Neutrophil (primary cell): ENCODE data around the gene CDK6.

Source experiments
- H3K27ac ChIP-seq: fragments of 200-600 bp; sonication (generic); 2 replicates; pipeline ENCODE4 v1.5.1; 2016; ENCODE audit warnings: mild to moderate bottlenecking, moderate library complexity
- H3K27me3 ChIP-seq: fragments of 200-600 bp; sonication (generic); 2 replicates; pipeline ENCODE4 v1.6.0; 2016; ENCODE audit warnings: mild to moderate bottlenecking
- H3K36me3 ChIP-seq: fragments of 200-600 bp; sonication (generic); 2 replicates; pipeline ENCODE4 v1.5.1; 2017
- H3K4me1 ChIP-seq, 2 experiments: fragments of 200-600 bp in 1 of 2; sonication (generic) in 1 of 2; 1 replicate in 1 of 2; 2 replicates in 1 of 2; pipeline versions ENCODE4 v1.5.1 to v1.6.1; 2013 to 2016; ENCODE audit warnings: low read depth in 1 of 2, low read length in 1 of 2, mild to moderate bottlenecking in 1 of 2, moderate library complexity in 1 of 2; ENCODE audit not compliant: control insufficient read depth in 1 of 2, insufficient read depth in 1 of 2
- H3K4me3 ChIP-seq, 2 experiments: fragments of 200-600 bp in 1 of 2; sonication (generic) in 1 of 2; 1 replicate in 1 of 2; 2 replicates in 1 of 2; pipeline ENCODE4 v1.5.1; 2013 to 2016; ENCODE audit warnings: low read depth in 1 of 2, low read length in 1 of 2, mild to moderate bottlenecking in 1 of 2, moderate library complexity in 1 of 2
- H3K9me3 ChIP-seq: fragments of 200-600 bp; sonication (generic); 2 replicates; pipeline ENCODE4 v1.5.1; 2016
- TF ChIP-seq, protein P1 (sequence below): fragments of 200-600 bp; sonication (generic); IDR thresholded peaks from 2 replicates; pipeline ENCODE4 v1.5.1; 2016; ENCODE audit warnings: antibody characterized with exemption

CDK6 gene

DNA sequence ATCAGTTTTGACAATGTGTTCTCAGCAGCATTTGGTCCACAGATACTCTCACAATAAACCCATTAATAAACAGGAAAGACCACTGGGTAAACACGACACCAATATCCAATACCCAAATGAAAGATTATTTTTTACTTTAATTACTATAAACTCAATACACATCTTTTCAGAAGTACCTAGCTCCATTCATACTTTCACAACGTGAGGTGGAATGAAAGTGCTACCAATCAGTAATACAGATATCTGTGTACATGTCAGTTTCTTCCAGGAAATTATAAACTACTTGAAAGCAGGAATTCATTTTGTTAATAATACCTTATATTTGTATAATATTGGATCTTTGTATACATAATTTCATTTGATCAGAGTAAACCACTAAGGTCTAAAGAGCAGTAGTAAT is 11.9 kb downstream of the CDK6 start:
- Histone ChIP-seq H3K36me3 (no peaks in the 10 kb centered on the region), H3K9me3 (no peaks in the 10 kb centered on the region), H3K27me3 (no peaks in the 10 kb centered on the region), H3K4me1 (peaks cover 5 to 19% of the 10 kb centered on the region in 2 experiments), H3K4me3 (no peak overlapping the region), H3K27ac (no peak overlapping the region)
- TF ChIP-seq, protein P1, sequence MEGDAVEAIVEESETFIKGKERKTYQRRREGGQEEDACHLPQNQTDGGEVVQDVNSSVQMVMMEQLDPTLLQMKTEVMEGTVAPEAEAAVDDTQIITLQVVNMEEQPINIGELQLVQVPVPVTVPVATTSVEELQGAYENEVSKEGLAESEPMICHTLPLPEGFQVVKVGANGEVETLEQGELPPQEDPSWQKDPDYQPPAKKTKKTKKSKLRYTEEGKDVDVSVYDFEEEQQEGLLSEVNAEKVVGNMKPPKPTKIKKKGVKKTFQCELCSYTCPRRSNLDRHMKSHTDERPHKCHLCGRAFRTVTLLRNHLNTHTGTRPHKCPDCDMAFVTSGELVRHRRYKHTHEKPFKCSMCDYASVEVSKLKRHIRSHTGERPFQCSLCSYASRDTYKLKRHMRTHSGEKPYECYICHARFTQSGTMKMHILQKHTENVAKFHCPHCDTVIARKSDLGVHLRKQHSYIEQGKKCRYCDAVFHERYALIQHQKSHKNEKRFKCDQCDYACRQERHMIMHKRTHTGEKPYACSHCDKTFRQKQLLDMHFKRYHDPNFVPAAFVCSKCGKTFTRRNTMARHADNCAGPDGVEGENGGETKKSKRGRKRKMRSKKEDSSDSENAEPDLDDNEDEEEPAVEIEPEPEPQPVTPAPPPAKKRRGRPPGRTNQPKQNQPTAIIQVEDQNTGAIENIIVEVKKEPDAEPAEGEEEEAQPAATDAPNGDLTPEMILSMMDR: no peak

- TF ChIP-seq, protein P1: no peak
- Histone ChIP-seq H3K27ac (no peak overlapping the region), H3K27me3 (no peaks in the 10 kb centered on the region), H3K4me3 (no peak overlapping the region), H3K9me3 (no peaks in the 10 kb centered on the region), H3K4me1 (peaks cover 5 to 19% of the 10 kb centered on the region in 2 experiments), H3K36me3 (no peaks in the 10 kb centered on the region)
These were observed 13.3 kb downstream of the CDK6 start for GRCh38 chr7:92823042-92823441.

GRCh38 chr7:92820191-92820590 is 16.2 kb downstream of the CDK6 start:
- H3K27me3 ChIP-seq: no peaks in the 10 kb centered on the region
- no peaks in the 10 kb centered on the region for H3K9me3 ChIP-seq
- H3K27ac ChIP-seq: no peak overlapping the region
- H3K4me3 ChIP-seq: no peak overlapping the region
- no peaks in the 10 kb centered on the region for H3K36me3 ChIP-seq
- TF ChIP-seq, protein P1: no peak
- H3K4me1 ChIP-seq: peaks cover 0 to 12% of the 10 kb centered on the region in 2 experiments

- Histone ChIP-seq H3K4me1 (peaks cover 0 to 10% of the 10 kb centered on the region in 2 experiments), H3K27ac (no peak overlapping the region), H3K27me3 (no peaks in the 10 kb centered on the region), H3K36me3 (no peaks in the 10 kb centered on the region), H3K9me3 (no peaks in the 10 kb centered on the region), H3K4me3 (no peak overlapping the region)
- TF ChIP-seq, protein P1: no peak
These were observed 19.0 kb downstream of the CDK6 start for GRCh38 chr7:92817398-92817797.

DNA sequence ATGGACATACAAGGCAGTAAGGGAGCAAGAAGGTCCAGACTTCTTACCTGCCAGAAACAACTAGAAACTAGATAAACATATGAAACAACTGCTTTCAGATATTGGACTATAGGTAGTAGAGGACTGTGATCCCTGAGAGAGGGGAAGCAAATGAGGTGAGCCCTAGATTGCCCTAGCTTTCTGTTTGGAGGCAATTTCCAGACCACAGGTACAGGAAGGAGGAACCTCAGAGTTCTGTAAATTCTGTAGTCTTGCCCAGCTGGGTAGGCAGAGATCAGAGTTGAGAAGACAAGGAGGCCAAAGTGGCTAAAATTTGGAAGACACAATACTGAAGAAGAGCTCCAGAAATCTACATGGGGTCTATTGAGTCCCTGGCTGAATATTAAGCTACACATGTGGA is 21.0 kb downstream of the CDK6 start:
- no peak overlapping the region for H3K4me3 ChIP-seq
- H3K36me3 ChIP-seq: no peaks in the 10 kb centered on the region
- peaks cover under 1 to 10% of the 10 kb centered on the region in 2 experiments for H3K4me1 ChIP-seq
- H3K9me3 ChIP-seq: no peaks in the 10 kb centered on the region
- H3K27ac ChIP-seq: peak overlapping the region; percentile 7
- TF ChIP-seq, protein P1: no peak
- H3K27me3 ChIP-seq: no peaks in the 10 kb centered on the region
